ENCODE results near the gene UIMC1.

GRCh38 chr5:176882567-176882903 lies 124.0 kb downstream of the UIMC1 start:
- no peak for TF ChIP-seq CTCF (IDR thresholded peaks at IDR 0.05 in 4 of 5, conservative IDR thresholded peaks at IDR 0.05 in 1 of 5)
- no peak for TF ChIP-seq POLR2A (IDR thresholded peaks at IDR 0.05)

Measured in gastrocnemius medialis (tissue), 4 donors.